Kidney epithelial cell (primary cell): ENCODE measurements around the gene CHID1. TPM values are rescaled to one million over a fixed set of nuclear protein-coding genes. Genes with fewer than 3 reads are reported as not detected.
A peak's percentile ranks its signal among the peaks of the same experiment; 100 is the strongest.

ENCODE experiments used
- DNase-seq: peaks from one replicate; pipeline ENCODE4 v3.0.0-alpha.2; 2010; ENCODE audit warnings: low read depth
- H3K27me3 ChIP-seq: 2 replicates; pipeline ENCODE4 v1.6.0; 2011; ENCODE audit warnings: low read length; ENCODE audit not compliant: control insufficient read depth, insufficient read depth
- H3K36me3 ChIP-seq: 2 replicates; pipeline ENCODE4 v1.5.1; 2011; ENCODE audit warnings: low read length; ENCODE audit not compliant: control insufficient read depth, insufficient read depth
- H3K4me3 ChIP-seq: 2 replicates; pipeline ENCODE4 v1.5.1; 2011; ENCODE audit warnings: low read depth, mild to moderate bottlenecking, control low read depth, low read length
- total RNA-seq: library from RNA; depleted of rRNA; stranded (reverse); fragments of >200 nt; gene quantifications from 2 replicates; pipeline ENCODE4 v1.2.3, GENCODE V29; 2015
- TF ChIP-seq, protein P1 (sequence below): IDR thresholded peaks from 2 replicates; pipeline ENCODE4 v1.5.1; 2011; ENCODE audit warnings: mild to moderate bottlenecking, moderate library complexity, low read length, control low read depth, inconsistent platforms; ENCODE audit not compliant: insufficient read depth, poor library complexity, severe bottlenecking

CHID1 gene
- total RNA-seq, 1 donor from 2014 or later, result 90.0 TPM

DNA sequence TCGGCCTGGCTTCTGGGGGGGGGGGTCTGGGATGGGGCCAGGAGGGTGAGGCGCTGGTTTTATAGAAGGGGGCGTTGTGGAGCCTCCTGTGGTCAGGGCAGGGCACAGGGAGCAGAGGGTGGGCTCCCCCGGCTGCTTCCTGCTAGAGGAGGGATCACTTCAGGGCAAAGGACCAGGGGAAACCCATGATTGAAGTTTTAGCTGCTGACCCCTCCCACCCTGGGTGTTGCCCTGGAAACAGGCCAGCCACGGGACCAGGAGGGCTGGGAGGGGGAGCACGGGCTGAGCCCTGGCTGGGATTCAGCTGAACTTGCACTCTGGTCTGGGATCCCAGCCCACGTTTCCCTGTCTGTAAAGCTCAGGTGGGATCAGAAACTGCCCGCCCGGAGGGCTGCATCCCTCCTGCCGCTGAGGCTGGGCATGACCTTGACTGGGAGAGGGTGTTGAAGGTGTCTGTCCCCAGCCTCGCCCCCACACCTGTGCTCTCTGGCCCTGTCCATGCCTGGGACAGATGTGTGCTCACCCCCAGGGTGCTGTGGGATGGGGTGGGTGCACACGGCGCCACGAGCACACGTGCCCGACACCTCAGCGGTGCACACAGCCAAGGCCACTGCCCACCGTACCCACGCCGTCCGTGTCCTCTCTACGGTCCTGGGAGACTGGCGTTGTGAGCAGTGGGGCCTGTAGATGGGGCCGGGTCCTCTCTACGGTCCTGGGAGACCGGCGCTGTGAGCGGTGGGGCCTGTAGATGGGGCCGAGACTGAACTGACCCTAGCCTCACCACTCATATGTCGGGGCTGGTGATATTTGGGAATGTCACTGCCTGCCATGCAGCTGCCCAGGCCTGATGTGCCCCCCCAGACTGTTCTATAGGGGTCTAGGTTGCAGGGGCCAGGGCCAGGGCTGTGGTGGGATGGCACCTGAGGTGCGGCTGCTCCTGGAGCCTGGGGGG lies 65.6 kb downstream of the CHID1 start:
- H3K4me3 ChIP-seq, result peak overlapping the region; percentile 93
- no peaks in the 10 kb centered on the region for H3K27me3 ChIP-seq
- peaks cover 2% of the 10 kb centered on the region for H3K36me3 ChIP-seq
- TF ChIP-seq, protein P1, sequence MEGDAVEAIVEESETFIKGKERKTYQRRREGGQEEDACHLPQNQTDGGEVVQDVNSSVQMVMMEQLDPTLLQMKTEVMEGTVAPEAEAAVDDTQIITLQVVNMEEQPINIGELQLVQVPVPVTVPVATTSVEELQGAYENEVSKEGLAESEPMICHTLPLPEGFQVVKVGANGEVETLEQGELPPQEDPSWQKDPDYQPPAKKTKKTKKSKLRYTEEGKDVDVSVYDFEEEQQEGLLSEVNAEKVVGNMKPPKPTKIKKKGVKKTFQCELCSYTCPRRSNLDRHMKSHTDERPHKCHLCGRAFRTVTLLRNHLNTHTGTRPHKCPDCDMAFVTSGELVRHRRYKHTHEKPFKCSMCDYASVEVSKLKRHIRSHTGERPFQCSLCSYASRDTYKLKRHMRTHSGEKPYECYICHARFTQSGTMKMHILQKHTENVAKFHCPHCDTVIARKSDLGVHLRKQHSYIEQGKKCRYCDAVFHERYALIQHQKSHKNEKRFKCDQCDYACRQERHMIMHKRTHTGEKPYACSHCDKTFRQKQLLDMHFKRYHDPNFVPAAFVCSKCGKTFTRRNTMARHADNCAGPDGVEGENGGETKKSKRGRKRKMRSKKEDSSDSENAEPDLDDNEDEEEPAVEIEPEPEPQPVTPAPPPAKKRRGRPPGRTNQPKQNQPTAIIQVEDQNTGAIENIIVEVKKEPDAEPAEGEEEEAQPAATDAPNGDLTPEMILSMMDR, result no peak
- no peak for DNase-seq

DNA sequence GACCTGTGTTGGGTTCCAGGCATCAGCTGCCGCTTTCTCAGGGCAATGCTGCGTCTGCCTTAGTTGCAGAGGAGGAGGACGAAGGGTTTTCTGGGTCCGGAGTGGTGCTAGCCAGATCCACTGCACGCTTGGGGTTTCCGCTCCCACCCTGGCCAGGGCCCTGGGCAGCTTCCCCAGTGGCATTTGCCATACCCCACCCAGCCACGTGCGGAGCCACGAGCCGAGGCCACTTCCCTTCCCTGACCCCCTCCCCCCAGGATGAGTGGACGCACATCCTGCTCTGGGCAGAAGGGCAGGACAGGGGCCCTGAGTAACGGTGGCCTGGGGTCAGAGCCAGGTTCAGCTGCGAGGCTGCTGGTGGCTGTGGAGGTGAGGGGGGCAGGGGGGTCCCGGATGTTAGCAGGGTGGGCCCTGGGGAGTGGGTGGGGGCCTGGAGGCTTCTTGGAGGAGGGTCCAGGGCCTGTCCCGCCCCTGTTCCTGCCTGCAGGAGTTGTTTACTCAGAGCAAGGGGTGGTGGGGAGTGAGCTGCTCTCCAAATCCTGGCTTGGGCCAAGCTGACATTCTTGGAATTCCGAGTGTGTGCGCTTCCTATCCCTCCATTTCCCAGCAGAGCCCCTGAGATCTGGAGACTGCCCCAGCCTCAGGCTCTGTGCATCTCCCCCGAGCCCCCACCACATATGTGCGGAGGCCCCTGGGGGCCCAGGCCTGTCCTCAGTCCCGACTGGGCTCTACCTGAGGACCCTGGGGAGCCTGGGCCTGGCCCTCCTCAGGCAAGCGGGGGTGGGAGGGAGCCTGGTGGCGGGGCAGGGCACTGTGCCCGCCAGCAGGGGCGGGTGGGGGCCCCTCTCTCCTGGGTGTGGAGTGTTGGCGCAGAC lies 66.6 kb downstream of the CHID1 start:
- TF ChIP-seq, protein P1, result no peak
- Histone ChIP-seq H3K4me3 (peak overlapping the region; percentile 93), H3K36me3 (peaks cover 2% of the 10 kb centered on the region), H3K27me3 (no peaks in the 10 kb centered on the region)
- no peak for DNase-seq

DNA sequence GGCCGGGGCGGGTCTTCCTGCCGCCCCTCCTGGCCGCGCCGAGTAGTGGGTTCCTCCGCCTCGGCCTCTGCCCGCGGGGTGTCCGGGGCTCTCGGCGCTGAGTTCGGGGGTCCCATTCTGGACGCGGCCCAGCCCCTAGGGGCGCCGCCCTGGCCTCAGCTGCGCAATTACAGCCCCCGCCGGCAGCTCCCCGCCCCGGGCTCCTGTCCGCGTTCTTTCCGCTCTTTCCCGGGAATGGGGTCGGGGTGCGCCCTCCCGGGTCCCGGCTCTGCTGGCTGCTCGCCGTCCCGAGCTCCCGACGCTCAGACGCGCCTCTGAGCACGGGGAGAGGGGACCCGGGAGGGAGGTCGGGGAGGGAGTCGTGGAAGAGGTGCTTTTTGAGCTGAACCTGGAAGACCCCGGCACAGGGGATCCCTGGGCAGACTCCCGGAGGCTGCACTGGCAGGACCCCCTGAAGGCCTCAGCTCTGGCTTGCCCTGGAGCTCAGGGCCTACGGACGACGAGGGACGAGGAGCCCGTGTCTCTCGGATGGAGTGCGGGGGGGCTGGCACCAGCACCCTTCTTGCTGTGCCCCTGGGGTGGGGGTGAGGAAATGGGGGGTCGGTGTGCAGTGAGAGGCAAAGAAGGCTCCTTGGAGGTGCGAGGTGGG lies 67.4 kb downstream of the CHID1 start:
- Histone ChIP-seq H3K27me3 (no peaks in the 10 kb centered on the region), H3K36me3 (peaks cover 3% of the 10 kb centered on the region), H3K4me3 (peak overlapping the region; percentile 93)
- TF ChIP-seq, protein P1, result no peak
- no peak for DNase-seq

DNA sequence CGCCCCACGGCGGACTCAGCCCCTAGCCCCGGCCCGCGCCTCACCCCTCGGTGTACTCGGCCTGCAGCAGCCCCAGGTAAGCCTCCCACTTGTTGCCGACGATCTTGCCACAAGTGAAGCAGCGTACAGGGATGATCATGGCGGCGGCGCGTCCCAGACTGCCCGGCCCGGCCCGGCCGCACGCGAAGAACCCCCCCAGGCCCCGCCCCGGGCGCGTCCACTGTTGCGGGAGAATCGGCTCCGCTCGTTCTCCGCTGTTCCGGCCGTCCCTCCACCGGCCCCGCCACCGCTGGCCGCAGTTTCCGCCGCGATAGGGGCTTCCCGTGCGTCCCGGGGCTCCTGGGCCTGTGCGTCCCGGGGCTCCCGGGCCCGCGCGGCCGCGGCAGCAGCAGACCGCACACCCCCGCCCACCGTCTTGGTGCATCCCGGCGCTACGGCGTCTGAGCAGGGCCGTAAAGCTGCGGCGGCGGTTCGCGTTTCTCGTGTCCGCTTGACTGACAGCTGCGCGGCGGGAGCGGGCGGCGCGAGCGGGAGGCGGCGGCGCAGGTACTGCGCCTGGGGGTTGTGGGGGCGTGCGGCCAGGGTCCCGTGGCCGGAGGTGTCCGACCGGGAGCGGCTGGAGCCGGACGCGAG lies 68.1 kb downstream of the CHID1 start, which contains the start of the genes POLR2L and TSPAN4:
Gene POLR2L (minus strand): TSS at position 160 of the 633 bp plus-strand sequence. CDS start 21 bp downstream, at position 139.
Gene TSPAN4 (plus strand): TSS at position 483 of the 633 bp plus-strand sequence. CDS start 7,453 bp downstream, outside the sequence.
- H3K4me3 ChIP-seq, result peak within 1 kb of the TSS; percentile 93
- TF ChIP-seq, protein P1, result no peak
- DNase-seq, result no peak

DNA sequence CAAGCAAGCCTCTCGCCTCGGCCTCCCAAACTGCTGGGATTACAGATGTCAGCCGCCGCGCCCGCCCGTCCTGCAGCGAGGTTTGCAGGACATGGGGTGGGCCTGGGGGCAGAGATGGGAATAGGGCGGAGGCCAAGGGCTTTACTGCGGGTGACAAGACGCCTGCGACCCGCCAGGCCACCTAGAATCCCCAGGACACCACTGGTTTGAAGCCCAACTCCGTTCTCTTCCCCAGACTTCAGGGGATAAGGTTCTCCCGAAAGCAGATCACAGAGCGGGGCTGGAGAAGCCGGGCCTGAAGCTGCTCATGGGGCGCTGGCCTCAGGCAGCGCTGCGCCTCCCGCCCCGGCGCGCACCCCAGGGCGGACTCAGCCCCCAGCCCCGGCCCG lies 68.6 kb downstream of the CHID1 start:
- no peak for DNase-seq
- TF ChIP-seq, protein P1, result no peak
- peaks cover 7% of the 10 kb centered on the region for H3K36me3 ChIP-seq
- no peaks in the 10 kb centered on the region for H3K27me3 ChIP-seq
- H3K4me3 ChIP-seq, result peak overlapping the region; percentile 93

More for the DNA sequence above, 68.1 kb downstream of the CHID1 start, which contains the start of the genes POLR2L and TSPAN4:
- Histone ChIP-seq H3K36me3 (peaks cover 5% of the 10 kb centered on the region), H3K27me3 (no peaks in the 10 kb centered on the region)
